Measurements from ENCODE around the gene TEX28. TPM values are rescaled to one million over a fixed set of nuclear protein-coding genes. Genes with fewer than 3 reads are reported as not detected.

The TEX28 gene
- polyA plus RNA-seq, 2 of the 4 experiments (the other 2 are of a cell fraction): not detected

GRCh38 chrX:154305541-154306205 is 10.7 kb upstream of the TEX28 start:
- Histone ChIP-seq H3K27ac (no peak overlapping the region), H3K4me2 (no peak overlapping the region), H3K4me3 (no peak overlapping the region), H3K9me3 (no peaks in the 10 kb centered on the region), H3K4me1 (no peaks in the 10 kb centered on the region)
- ATAC-seq (no peak), DNase-seq (ENCODE audit: low read depth in 1 of 2, low spot score in 1 of 2) (no peak), FAIRE-seq (peak; percentile 70)
- POLR2A ChIA-PET: no interaction called here
- CTCF ChIA-PET: interaction anchor here (1.0 to 5.6 kb wide), 2 partner anchors 11 to 246 kb away, joined by 5 to 30 read pairs; no protein-coding TSS in a partner anchor
- WGBS (ENCODE audit: missing lambda C conversion rate): 81% methylated on average over 10 of the region's 11 CpGs
- no peak for TF ChIP-seq EP300 (IDR thresholded peaks at IDR 0.05)
- no peak for TF ChIP-seq FOXS1 (CRISPR knock-in tag; IDR thresholded peaks at IDR 0.05)
- TF ChIP-seq CTCF (IDR thresholded peaks at IDR 0.05): no peak
- TF ChIP-seq BHLHE40 (IDR thresholded peaks at IDR 0.05; ENCODE audit: low read depth, low read length): no peak
- TF ChIP-seq KDM1A (IDR thresholded peaks at IDR 0.05; ENCODE audit: low read depth): no peak
- no peak for TF ChIP-seq KDM5A (IDR thresholded peaks at IDR 0.05)
- no peak for TF ChIP-seq MAZ (IDR thresholded peaks at IDR 0.05; ENCODE audit: borderline replicate concordance, low read depth, low read length)
- TF ChIP-seq REST (IDR thresholded peaks at IDR 0.05): no peak
- TF ChIP-seq RFX5 (IDR thresholded peaks at IDR 0.05): no peak
- no peak for TF ChIP-seq PBX3 (IDR thresholded peaks at IDR 0.05)
- no peak for TF ChIP-seq TP53 (CRISPR knock-in tag; IDR thresholded peaks at IDR 0.05)
- no peak for TF ChIP-seq E2F6 (IDR thresholded peaks at IDR 0.05; ENCODE audit: borderline replicate concordance, low read depth)
- TF ChIP-seq USF2 (IDR thresholded peaks at IDR 0.05): no peak
- TF ChIP-seq CBX2 (IDR thresholded peaks at IDR 0.05; ENCODE audit: borderline replicate concordance, low read depth): no peak
- TF ChIP-seq ESRRA (IDR thresholded peaks at IDR 0.05; ENCODE audit: borderline replicate concordance, low read length): no peak
- TF ChIP-seq RARB (CRISPR knock-in tag; IDR thresholded peaks at IDR 0.05): no peak
- TF ChIP-seq CBX8 (IDR thresholded peaks at IDR 0.05): no peak
- no peak for TF ChIP-seq TFCP2L1 (CRISPR knock-in tag; IDR thresholded peaks at IDR 0.05)
- no peak for TF ChIP-seq HMGXB4 (CRISPR knock-in tag; IDR thresholded peaks at IDR 0.05; ENCODE audit: borderline replicate concordance)
- no peak for TF ChIP-seq ZFP36 (IDR thresholded peaks at IDR 0.05; ENCODE audit: borderline replicate concordance, partially characterized antibody)
